VCaP (cell line): ENCODE measurements around the gene RPTN.

Experiments used
- H3K27ac ChIP-seq: fragments of 450-650 bp; 2 replicates; pipeline ENCODE4 v1.5.1; 2017
- TF ChIP-seq, protein P1 (sequence below): fragments of 450-650 bp; conservative IDR thresholded peaks from 2 replicates; pipeline ENCODE4 v1.5.1; 2017; ENCODE audit warnings: mild to moderate bottlenecking, moderate library complexity

Gene RPTN, protein sequence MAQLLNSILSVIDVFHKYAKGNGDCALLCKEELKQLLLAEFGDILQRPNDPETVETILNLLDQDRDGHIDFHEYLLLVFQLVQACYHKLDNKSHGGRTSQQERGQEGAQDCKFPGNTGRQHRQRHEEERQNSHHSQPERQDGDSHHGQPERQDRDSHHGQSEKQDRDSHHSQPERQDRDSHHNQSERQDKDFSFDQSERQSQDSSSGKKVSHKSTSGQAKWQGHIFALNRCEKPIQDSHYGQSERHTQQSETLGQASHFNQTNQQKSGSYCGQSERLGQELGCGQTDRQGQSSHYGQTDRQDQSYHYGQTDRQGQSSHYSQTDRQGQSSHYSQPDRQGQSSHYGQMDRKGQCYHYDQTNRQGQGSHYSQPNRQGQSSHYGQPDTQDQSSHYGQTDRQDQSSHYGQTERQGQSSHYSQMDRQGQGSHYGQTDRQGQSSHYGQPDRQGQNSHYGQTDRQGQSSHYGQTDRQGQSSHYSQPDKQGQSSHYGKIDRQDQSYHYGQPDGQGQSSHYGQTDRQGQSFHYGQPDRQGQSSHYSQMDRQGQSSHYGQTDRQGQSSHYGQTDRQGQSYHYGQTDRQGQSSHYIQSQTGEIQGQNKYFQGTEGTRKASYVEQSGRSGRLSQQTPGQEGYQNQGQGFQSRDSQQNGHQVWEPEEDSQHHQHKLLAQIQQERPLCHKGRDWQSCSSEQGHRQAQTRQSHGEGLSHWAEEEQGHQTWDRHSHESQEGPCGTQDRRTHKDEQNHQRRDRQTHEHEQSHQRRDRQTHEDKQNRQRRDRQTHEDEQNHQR

DNA sequence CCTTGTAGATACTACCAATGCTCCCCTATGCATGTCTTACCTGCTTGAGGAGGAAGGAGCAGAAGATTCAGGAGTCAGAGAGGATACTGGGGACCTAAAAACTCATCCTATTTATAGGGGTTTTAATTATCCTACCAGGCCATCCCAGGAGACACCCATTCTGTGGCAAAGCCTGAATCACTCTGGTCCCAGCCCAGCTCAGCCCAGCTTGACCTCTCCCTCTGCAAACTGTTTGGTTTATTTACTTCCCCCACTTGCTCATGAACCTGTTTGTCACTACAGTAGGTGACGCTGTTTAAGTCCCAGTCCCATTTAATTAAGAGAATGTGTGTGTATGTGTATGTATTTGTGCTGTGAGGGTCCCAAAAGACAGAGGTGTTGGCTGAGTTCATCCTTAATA lies at the start of gene RPTN:
Gene RPTN (minus strand): TSS at position 85 of the 400 bp plus-strand sequence. CDS start 1,339 bp downstream, outside the sequence.
- no peak within 1 kb of the TSS for H3K27ac ChIP-seq
- TF ChIP-seq, protein P1, sequence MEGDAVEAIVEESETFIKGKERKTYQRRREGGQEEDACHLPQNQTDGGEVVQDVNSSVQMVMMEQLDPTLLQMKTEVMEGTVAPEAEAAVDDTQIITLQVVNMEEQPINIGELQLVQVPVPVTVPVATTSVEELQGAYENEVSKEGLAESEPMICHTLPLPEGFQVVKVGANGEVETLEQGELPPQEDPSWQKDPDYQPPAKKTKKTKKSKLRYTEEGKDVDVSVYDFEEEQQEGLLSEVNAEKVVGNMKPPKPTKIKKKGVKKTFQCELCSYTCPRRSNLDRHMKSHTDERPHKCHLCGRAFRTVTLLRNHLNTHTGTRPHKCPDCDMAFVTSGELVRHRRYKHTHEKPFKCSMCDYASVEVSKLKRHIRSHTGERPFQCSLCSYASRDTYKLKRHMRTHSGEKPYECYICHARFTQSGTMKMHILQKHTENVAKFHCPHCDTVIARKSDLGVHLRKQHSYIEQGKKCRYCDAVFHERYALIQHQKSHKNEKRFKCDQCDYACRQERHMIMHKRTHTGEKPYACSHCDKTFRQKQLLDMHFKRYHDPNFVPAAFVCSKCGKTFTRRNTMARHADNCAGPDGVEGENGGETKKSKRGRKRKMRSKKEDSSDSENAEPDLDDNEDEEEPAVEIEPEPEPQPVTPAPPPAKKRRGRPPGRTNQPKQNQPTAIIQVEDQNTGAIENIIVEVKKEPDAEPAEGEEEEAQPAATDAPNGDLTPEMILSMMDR: no peak

DNA sequence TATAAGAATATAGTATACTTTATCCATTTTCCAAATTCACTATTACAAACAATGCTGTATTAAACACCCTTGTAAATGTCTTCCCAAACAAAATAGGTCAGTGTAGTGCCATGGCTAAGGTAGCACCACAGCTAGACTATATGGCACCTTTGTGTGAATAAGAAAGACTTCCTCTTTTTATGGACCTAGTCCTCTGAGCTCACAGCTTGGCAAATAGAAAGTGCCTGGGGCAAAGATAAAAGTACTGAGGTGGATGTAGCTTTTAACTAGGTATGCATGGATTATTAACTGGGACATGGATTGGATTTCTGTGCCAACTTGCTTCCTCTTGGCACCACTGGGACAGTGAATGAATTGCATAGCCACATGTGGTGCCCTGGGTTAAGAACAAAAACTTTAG lies 40.0 kb upstream of the RPTN start:
- TF ChIP-seq, protein P1: no peak

DNA sequence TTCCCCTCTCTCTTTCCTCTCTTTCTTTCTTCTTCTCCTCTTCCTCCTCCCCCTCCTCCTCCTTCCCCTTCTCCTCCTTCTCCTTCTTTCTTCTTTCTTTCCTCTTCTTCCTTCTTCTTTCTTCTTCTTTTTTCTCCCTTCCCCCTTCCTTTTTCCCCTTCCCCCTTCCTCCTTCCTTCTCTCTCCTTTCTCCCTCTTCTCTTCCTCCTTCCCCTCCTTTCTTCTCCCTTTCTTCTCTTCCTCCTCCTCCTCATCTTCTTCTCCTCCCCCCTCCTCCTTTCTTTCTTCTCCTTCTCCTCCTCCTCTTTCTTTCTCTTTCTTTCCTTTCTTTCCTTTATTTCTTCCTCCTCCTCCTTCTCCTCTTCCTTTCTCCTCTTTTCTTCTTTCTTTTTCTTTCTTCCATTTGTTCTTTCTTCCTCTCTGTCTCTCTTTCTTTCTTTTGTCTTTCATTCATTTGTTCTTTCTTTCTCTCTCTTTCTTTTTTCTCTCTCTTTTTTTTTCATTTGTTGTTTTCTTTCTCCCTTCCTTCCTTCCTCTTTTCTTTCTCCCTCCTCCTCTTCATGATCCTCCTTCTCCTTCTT lies 38.4 kb upstream of the RPTN start:
- peak overlapping the region; percentile 88 for H3K27ac ChIP-seq
- TF ChIP-seq, protein P1: no peak

More for the DNA sequence above, 40.0 kb upstream of the RPTN start:
- peak overlapping the region; percentile 88 for H3K27ac ChIP-seq

DNA sequence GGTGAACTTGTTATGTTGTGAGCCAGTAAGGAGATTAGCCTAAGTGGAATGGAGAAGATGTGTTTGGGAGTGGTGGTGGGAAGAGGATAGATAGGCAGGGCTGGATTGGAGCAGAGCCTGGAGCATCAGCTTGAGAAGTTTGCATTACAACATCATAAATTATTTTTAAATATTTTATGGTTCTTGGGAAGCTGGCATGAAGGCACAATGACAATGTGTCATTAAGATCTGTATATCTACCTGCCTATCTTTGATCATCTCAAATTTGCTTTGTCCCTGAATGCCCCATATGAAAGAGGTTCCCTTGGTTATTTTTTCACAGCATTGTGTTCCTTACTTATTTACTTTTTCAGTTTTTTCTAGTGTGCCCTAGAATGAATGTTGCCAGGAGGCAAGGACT lies 32.7 kb upstream of the RPTN start:
- peak overlapping the region; percentile 99 for H3K27ac ChIP-seq
- TF ChIP-seq, protein P1: no peak

DNA sequence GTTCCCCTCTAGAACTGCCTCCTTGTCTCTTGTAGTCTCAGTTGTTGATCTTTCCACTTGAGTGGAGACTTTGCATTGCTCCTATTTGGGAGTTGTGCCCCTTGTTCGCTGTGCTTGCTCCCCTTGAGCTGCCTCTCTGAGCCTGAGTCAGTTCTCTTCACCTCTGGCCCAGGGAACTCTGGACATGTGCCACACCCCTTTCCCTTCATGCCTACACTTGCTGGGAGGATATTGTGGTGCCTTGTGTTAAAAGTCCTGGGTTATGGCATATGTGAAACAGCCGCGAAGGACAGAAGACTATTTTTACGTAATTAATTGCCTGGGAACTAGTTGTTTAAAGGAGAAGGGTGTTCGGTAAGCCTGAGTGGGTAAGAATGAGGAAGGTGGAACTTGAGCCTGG lies 32.2 kb upstream of the RPTN start:
- peak overlapping the region; percentile 99 for H3K27ac ChIP-seq
- TF ChIP-seq, protein P1: no peak

DNA sequence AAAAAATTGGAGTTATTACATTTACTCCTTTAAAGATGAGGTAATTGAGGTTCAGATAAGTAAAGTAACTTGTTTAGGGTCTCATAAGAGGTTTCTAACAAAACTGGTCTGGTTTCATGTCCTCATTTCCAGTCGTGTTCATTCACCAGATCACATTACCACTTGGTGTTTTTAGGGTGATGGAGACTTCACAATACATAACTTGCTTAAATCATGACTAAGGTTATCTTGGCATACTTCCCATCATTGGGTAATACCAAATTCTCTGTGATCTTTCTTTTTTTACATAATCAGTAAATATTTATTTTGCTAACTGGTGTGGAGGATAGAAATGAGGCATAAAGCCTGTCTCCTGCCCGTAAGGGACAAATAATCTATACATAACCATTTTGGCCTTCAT lies 31.6 kb upstream of the RPTN start:
- peak overlapping the region; percentile 99 for H3K27ac ChIP-seq
- TF ChIP-seq, protein P1: no peak
